IgD-negative memory B cell (primary cell): Measurements from ENCODE around the gene UNC5CL. TPM values are rescaled to one million over a fixed set of nuclear protein-coding genes. Genes with fewer than 3 reads are reported as not detected.
"Not testable (repeated sequence)": the region's sequence is repeated elsewhere in the genome, so short reads cannot be mapped to it uniquely, and the experiment has no call there.

Source experiments
- H3K27ac Mint-ChIP-seq, 3 donors: one replicate each; pipeline ENCODE4 v1.8.0; 2020 to 2022; ENCODE audit warnings: mild to moderate bottlenecking in 3 of 3, mixed read lengths in 3 of 3, moderate library complexity in 1 of 3
- H3K27me3 Mint-ChIP-seq: one replicate; pipeline ENCODE4 v1.8.0; 2021; ENCODE audit warnings: mixed read lengths
- H3K36me3 Mint-ChIP-seq: one replicate; pipeline ENCODE4 v1.8.0; 2020; ENCODE audit warnings: mild to moderate bottlenecking, mixed read lengths
- H3K4me1 Mint-ChIP-seq, 3 donors: one replicate each; pipeline ENCODE4 v1.8.0; 2020 to 2022; ENCODE audit warnings: mixed read lengths in 3 of 3, mild to moderate bottlenecking in 1 of 3
- H3K4me3 Mint-ChIP-seq, 4 donors: one replicate each; pipeline ENCODE4 v1.8.0; 2020 to 2022; ENCODE audit warnings: mild to moderate bottlenecking in 4 of 4, mixed read lengths in 4 of 4, moderate library complexity in 3 of 4
- H3K9me3 Mint-ChIP-seq, 3 donors: one replicate each; pipeline ENCODE4 v1.8.0; 2020 to 2021; ENCODE audit warnings: mixed read lengths in 3 of 3, mild to moderate bottlenecking in 1 of 3
- polyA plus RNA-seq: library from polyadenylated mRNA; unstranded; fragments of 300-500 nt; fragmentation: Illumina TruSeq; gene quantifications from one replicate; pipeline ENCODE4 v1.2.3, GENCODE V29; 2021

Gene UNC5CL
- polyA plus RNA-seq, 1 donor from 2014 or later, result 0.76 TPM

DNA sequence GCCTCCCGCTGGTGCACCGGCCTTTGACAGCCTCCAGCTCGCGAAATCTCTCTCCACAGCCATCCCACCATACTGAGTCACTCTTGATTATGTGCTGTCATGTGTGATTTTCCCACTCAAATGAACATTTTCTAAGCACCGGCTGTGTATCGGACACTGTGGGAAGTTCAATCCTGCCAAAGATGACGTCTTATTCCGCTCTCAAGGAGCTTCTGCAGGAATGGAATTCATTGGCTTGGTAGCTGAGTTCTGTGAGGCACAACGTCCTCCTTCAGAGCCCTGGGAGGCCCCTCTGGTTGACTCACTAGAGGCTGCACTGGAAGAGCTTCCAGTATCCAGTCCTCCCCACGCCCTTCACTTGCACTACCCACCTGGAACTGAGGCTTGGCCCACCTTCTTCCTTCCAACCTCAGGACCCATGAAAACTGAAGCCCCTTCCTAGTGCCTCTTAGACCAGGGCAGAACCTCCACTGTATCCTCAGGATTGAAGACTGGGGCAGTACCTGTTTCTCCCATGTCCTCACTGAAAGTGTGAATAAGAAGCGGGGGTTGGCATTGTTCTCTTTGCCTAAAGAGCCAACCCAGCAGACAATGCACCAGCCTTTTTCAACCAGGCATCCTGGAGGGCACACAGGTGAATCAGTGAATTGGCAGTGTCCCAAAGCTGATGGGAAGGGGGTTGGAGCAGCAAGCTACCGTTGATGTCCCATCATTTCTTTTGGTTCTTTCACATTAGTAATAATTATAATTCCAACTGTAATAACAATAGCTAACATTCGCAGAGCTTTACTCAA, 1.7 kb downstream of the UNC5CL start:
- H3K4me3 Mint-ChIP-seq, result no peak overlapping the region
- no peaks in the 10 kb centered on the region for H3K36me3 Mint-ChIP-seq
- H3K27me3 Mint-ChIP-seq, result no peaks in the 10 kb centered on the region
- no peak overlapping the region for H3K27ac Mint-ChIP-seq
- no peaks in the 10 kb centered on the region for H3K9me3 Mint-ChIP-seq
- H3K4me1 Mint-ChIP-seq, result peaks cover 0 to 2% (median 0%) of the 10 kb centered on the region in 3 donors

DNA sequence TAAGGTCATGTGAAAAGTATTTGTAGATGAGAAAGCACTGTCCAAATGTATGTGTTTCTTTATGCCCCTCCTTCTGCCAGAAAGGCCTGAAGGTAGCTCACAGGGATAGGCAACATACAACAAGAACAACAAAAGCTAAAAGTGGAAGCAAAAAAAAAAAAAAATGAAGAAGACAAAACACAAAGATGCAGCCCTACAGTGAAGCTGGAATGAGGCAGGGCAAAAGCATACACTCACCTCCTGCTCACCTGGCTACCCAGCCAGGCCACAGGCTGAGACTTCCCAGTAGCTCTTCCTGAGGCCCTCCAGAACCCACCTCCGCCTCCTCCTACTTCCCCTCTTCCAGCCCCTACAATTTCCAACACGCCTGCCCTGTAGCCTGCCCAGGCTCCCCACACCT, 2.4 kb downstream of the UNC5CL start:
- peaks cover 0 to 2% (median 0%) of the 10 kb centered on the region in 3 donors for H3K4me1 Mint-ChIP-seq
- no peak overlapping the region for H3K4me3 Mint-ChIP-seq
- no peaks in the 10 kb centered on the region for H3K36me3 Mint-ChIP-seq
- H3K9me3 Mint-ChIP-seq, result no peaks in the 10 kb centered on the region
- H3K27me3 Mint-ChIP-seq, result no peaks in the 10 kb centered on the region
- no peak overlapping the region for H3K27ac Mint-ChIP-seq

- no peak overlapping the region for H3K4me3 Mint-ChIP-seq
- H3K36me3 Mint-ChIP-seq, result peaks cover under 1% of the 10 kb centered on the region
- H3K9me3 Mint-ChIP-seq, result no peaks in the 10 kb centered on the region
- peaks cover 0 to 2% (median 0%) of the 10 kb centered on the region in 3 donors for H3K4me1 Mint-ChIP-seq
- H3K27me3 Mint-ChIP-seq, result no peaks in the 10 kb centered on the region
- peak overlapping the region in 1 of 3 donors; percentile 15 for H3K27ac Mint-ChIP-seq
These were observed 2.8 kb downstream of the UNC5CL start for GRCh38 chr6:41036186-41036585.

DNA sequence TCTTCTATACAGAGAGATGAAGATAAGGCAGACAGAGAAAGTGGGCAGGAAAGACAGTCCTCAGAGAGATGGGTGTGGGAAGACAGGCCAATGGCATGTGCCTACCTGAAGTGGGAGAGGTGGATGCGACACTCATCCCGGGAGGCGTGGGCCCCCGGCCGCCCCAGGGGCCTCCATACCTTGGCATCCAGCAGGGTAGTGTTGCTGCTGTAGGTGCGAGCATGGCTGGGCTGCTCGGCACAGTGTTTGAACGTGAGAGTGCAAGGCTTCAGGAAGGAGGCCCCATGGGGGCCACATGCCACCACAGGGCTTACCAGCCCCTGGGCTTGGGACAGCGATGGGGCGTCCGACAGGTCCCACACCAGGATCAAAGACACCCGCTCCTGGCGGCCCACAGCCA, 5.2 kb downstream of the UNC5CL start:
- Mint-ChIP-seq H3K4me1 (peaks cover 5 to 11% (median 5%) of the 10 kb centered on the region in 3 donors), H3K9me3 (no peaks in the 10 kb centered on the region), H3K27ac (no peak overlapping the region)

DNA sequence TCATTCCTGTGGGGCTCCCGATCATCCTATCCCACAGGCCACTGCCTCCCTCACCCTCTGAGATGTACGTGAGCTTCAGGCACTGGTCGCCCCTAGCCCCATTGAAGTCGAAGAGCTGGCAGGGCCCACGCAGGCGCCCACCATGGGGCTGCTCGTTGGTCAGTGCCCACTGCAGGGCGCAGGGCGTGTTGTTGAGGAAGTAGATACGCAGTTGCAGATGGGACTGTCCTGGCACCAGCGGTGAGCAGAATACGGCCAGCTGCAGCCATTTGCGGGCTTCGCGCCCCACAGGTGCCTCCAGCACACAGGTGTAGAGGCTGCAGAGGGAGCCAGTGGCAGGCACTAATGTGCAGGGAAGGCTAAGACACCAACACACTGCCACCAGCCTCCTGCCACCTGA, 6.2 kb downstream of the UNC5CL start:
- peaks cover 6 to 13% (median 11%) of the 10 kb centered on the region in 3 donors for H3K4me1 Mint-ChIP-seq
- no peaks in the 10 kb centered on the region for H3K9me3 Mint-ChIP-seq
- H3K27ac Mint-ChIP-seq, result peak overlapping the region in 1 of 3 donors; percentile 40
- peaks cover 2% of the 10 kb centered on the region for H3K36me3 Mint-ChIP-seq
- no peak overlapping the region for H3K4me3 Mint-ChIP-seq
- no peaks in the 10 kb centered on the region for H3K27me3 Mint-ChIP-seq

More for the DNA sequence above, 5.2 kb downstream of the UNC5CL start:
- no peaks in the 10 kb centered on the region for H3K27me3 Mint-ChIP-seq
- no peak overlapping the region for H3K4me3 Mint-ChIP-seq
- peaks cover 2% of the 10 kb centered on the region for H3K36me3 Mint-ChIP-seq

GRCh38 chr6:41028561-41029412, 10.2 kb downstream of the UNC5CL start:
- Mint-ChIP-seq H3K4me1 (peaks cover 15 to 19% (median 19%) of the 10 kb centered on the region in 3 donors), H3K9me3 (no peaks in the 10 kb centered on the region), H3K4me3 (peak overlapping the region; percentile 80 to 91 (median 84)), H3K27me3 (no peaks in the 10 kb centered on the region), H3K27ac (peak overlapping the region in 1 of 3 donors; percentile 46), H3K36me3 (peaks cover 2% of the 10 kb centered on the region)

DNA sequence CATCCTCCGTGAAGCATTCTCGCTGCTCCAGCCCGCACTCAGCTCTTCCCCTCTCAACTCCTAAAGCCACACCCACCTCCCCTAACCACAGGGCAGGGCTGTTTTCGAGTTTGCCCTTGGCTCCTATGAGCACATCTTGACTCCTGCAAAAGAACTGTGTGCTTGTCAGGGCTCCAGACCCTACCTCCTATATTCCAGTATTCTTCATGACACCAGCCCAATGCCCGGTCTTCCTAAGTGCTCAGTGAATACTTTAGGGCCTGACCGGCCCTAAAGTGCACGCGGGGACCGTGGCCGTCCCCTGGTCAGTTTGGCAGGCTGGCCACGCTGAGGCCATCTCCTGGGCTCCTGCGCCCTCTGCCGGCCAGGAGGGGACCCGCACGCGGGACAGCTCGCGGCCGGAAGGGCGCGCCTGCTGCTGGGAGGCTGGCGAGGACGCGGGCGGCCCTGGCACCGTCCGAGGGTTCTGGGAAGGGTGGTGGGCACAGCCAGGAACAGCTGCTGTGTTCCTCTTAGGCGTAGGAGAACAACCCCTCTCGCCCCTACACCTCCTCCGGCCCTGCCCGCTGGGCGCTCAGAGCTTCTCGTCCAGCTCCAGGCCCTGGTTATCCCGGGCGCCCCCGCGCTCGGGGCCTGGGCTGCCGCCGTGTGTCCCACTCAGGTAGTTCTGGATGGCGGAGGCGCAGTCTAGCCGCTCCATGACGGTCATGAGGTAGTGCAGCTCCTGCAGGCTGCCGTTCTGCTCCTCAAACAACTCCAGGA, 11.0 kb downstream of the UNC5CL start:
- peaks cover 15 to 19% (median 17%) of the 10 kb centered on the region in 3 donors for H3K4me1 Mint-ChIP-seq
- H3K36me3 Mint-ChIP-seq, result peaks cover 2% of the 10 kb centered on the region
- H3K4me3 Mint-ChIP-seq, result peak overlapping the region; percentile 80 to 92 (median 86)
- no peaks in the 10 kb centered on the region for H3K27me3 Mint-ChIP-seq
- no peak overlapping the region for H3K27ac Mint-ChIP-seq
- H3K9me3 Mint-ChIP-seq, result no peaks in the 10 kb centered on the region

DNA sequence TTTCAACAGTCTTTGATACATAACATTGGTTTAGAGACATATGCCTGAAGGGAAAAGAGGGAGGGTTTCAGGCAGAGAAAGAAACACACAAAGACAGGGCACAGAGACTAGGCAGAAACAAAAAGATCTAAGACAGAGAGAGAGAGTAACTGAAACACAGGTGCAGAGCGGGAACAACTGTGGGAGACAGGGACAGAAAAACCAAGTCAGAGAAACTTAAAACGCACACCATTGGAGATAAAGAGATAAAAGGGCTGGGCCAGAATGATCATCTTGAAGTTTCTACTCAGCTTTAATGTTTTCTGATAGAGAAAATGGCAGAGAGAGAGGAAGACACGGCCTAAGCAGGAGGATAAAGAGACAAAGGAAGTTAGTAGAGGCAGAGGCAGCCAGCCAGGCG, 11.8 kb downstream of the UNC5CL start:
- peak overlapping the region in 1 of 3 donors; percentile 22 for H3K27ac Mint-ChIP-seq
- peaks cover 4% of the 10 kb centered on the region for H3K36me3 Mint-ChIP-seq
- peak overlapping the region; percentile 80 to 92 (median 86) for H3K4me3 Mint-ChIP-seq
- H3K4me1 Mint-ChIP-seq, result peaks cover 15 to 19% (median 17%) of the 10 kb centered on the region in 3 donors
- H3K27me3 Mint-ChIP-seq, result no peaks in the 10 kb centered on the region
- no peaks in the 10 kb centered on the region for H3K9me3 Mint-ChIP-seq

GRCh38 chr6:41025966-41026530, 13.0 kb downstream of the UNC5CL start:
- Mint-ChIP-seq H3K9me3 (no peaks in the 10 kb centered on the region), H3K27me3 (no peaks in the 10 kb centered on the region), H3K4me3 (peak overlapping the region in 1 of 4 donors; percentile 2), H3K4me1 (peaks cover 15 to 19% (median 15%) of the 10 kb centered on the region in 3 donors), H3K27ac (peak overlapping the region in 1 of 3 donors; percentile 73), H3K36me3 (peaks cover 3% of the 10 kb centered on the region)

- Mint-ChIP-seq H3K36me3 (peaks cover 2% of the 10 kb centered on the region), H3K9me3 (no peaks in the 10 kb centered on the region), H3K4me1 (peaks cover 6 to 10% (median 9%) of the 10 kb centered on the region in 3 donors), H3K27me3 (peaks cover 1% of the 10 kb centered on the region), H3K4me3 (no peak overlapping the region), H3K27ac (no peak overlapping the region)
These were observed 15.9 kb downstream of the UNC5CL start for GRCh38 chr6:41023114-41023513.

GRCh38 chr6:41022294-41022693, 16.7 kb downstream of the UNC5CL start:
- Mint-ChIP-seq H3K36me3 (peaks cover 2% of the 10 kb centered on the region), H3K27me3 (peaks cover 1% of the 10 kb centered on the region), H3K4me3 (no peak overlapping the region), H3K4me1 (peaks cover 3% of the 10 kb centered on the region in 3 donors), H3K9me3 (no peaks in the 10 kb centered on the region), H3K27ac (no peak overlapping the region)

DNA sequence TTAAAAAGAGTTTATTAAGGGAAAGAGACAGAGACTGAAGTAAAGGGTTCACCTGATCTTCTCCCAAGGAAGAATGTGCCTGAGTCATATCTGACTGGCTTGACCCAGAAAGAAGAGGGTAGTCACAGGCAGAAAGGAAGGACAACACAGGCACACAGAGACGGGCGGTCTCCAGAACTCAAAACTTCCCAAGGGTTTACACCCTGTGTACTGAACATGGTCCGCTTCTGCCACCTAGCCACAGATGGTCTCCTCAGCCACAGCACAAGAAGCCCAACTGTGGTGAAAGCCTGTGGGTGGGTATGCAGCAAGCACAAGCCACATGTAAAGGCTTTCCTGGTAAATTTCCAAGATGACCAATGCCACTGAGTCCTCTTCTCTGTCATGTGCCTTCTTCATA, 17.2 kb downstream of the UNC5CL start:
- H3K36me3 Mint-ChIP-seq, result peaks cover 2% of the 10 kb centered on the region
- no peaks in the 10 kb centered on the region for H3K9me3 Mint-ChIP-seq
- H3K4me1 Mint-ChIP-seq, result no peaks in the 10 kb centered on the region
- no peak overlapping the region for H3K4me3 Mint-ChIP-seq
- peaks cover 1% of the 10 kb centered on the region for H3K27me3 Mint-ChIP-seq
- H3K27ac Mint-ChIP-seq, result no peak overlapping the region

GRCh38 chr6:41017663-41018062, 21.4 kb downstream of the UNC5CL start:
- H3K36me3 Mint-ChIP-seq, result peaks cover 2% of the 10 kb centered on the region
- peaks cover 1% of the 10 kb centered on the region for H3K27me3 Mint-ChIP-seq
- no peaks in the 10 kb centered on the region for H3K4me1 Mint-ChIP-seq
- peaks cover 0 to 2% (median 0%) of the 10 kb centered on the region in 3 donors for H3K9me3 Mint-ChIP-seq
- H3K4me3 Mint-ChIP-seq, result no peak overlapping the region
- no peak overlapping the region for H3K27ac Mint-ChIP-seq

- not testable (repeated sequence) for H3K36me3 Mint-ChIP-seq, H3K27ac Mint-ChIP-seq, H3K4me1 Mint-ChIP-seq, H3K27me3 Mint-ChIP-seq, H3K9me3 Mint-ChIP-seq, H3K4me3 Mint-ChIP-seq
These were observed 23.2 kb downstream of the UNC5CL start for GRCh38 chr6:41015860-41016259.
